HCT116 (cell line): Measurements from ENCODE around the gene ZBTB42. TPM values are rescaled to one million over a fixed set of nuclear protein-coding genes. Genes with fewer than 3 reads are reported as not detected.

Experiments
- ATAC-seq: fragments of 200-7000 bp; cut with Tn5 transposase; 2 replicates; pipeline ENCODE4 v1.9.1; 2020; ENCODE audit warnings: mild to moderate bottlenecking, moderate library complexity
- BruUV-seq: library from RNA; stranded (reverse); fragments of 400-500 nt; replicated peaks from 2 replicates; lab custom pipeline; 2021; lab: Mats Ljungman, UMichigan
- CTCF ChIA-PET: fragments of 300-600 bp; sonication (Branson Sonifier 250); formaldehyde crosslinking; loops from one replicate; lab custom pipeline; 2021; ENCODE audit warnings: antibody characterized with exemption; lab: Charles Lee
- POLR2A ChIA-PET: fragments of 300-600, 350-600 bp; sonication (Branson Sonifier 250); formaldehyde crosslinking; loops from one replicate; lab custom pipeline; 2021; ENCODE audit warnings: antibody characterized with exemption; lab: Charles Lee
- RAD21 ChIA-PET, 2 experiments: fragments of 300-600 bp; sonication (Branson Sonifier 250); formaldehyde crosslinking; loops; one replicate each; lab custom pipeline; 2023; ENCODE audit warnings: low total read pairs in 2 of 2; ENCODE audit not compliant: uncharacterized antibody in 2 of 2, unreplicated experiment in 2 of 2, low non-redundant PET in 1 of 2; lab: Charles Lee
- DNase-seq: peaks from one replicate; pipeline ENCODE4 v3.0.0-alpha.2; 2010; ENCODE audit warnings: low read depth, low spot score
- H2AFZ ChIP-seq: fragments of 200-600 bp; shearing (Covaris generic), sonication (generic); 2 replicates; pipeline ENCODE4 v1.6.1; 2017; ENCODE audit warnings: low read depth, mixed run types, mixed read lengths, antibody characterized with exemption, low read length; ENCODE audit not compliant: poor library complexity, severe bottlenecking
- H3K27ac ChIP-seq: 2 replicates; pipeline ENCODE4 v1.5.1; 2012; ENCODE audit warnings: low read depth, low read length
- H3K27me3 ChIP-seq: fragments of 200-600 bp; sonication (generic); 2 replicates; pipeline ENCODE4 v1.6.1; 2016; ENCODE audit warnings: mixed run types, low read length, mixed read lengths; ENCODE audit not compliant: insufficient read depth
- H3K36me3 ChIP-seq, 2 experiments: fragments of 200-500 bp in 1 of 2; fragments of 200-600 bp in 1 of 2; sonication (Bioruptor generic) in 1 of 2; sonication (generic) in 1 of 2; 2 replicates each; pipeline versions ENCODE4 v1.5.1 to v1.6.1; 2014 to 2016; ENCODE audit warnings: low read length in 2 of 2, inconsistent platforms in 1 of 2, mixed read lengths in 1 of 2, mixed run types in 1 of 2; ENCODE audit not compliant: insufficient read depth in 2 of 2, control insufficient read depth in 1 of 2
- H3K4me1 ChIP-seq, 2 experiments: fragments of 200-600 bp in 1 of 2; sonication (generic) in 1 of 2; 2 replicates each; pipeline versions ENCODE4 v1.5.1 to v1.6.1; 2012 to 2017; ENCODE audit warnings: low read length in 2 of 2, inconsistent platforms in 1 of 2, mild to moderate bottlenecking in 1 of 2, mixed read lengths in 1 of 2, mixed run types in 1 of 2, moderate library complexity in 1 of 2; ENCODE audit not compliant: insufficient read depth in 2 of 2, control insufficient read depth in 1 of 2
- H3K4me2 ChIP-seq: fragments of 200-600 bp; sonication (generic); 2 replicates; pipeline ENCODE4 v1.6.1; 2017; ENCODE audit warnings: mixed run types, low read length, mixed read lengths
- H3K4me3 ChIP-seq, 2 experiments: fragments of 200-600 bp in 1 of 2; sonication (generic) in 1 of 2; replicated peaks in 1 of 2; 2 replicates each; pipeline ENCODE4 v1.5.1; 2011 to 2016; ENCODE audit warnings: low read length in 2 of 2, control low read depth in 1 of 2, low read depth in 1 of 2, mild to moderate bottlenecking in 1 of 2, mixed read lengths in 1 of 2, mixed run types in 1 of 2
- H3K79me2 ChIP-seq: fragments of 200-600 bp; sonication (generic); 2 replicates; pipeline ENCODE4 v1.6.1; 2017; ENCODE audit warnings: mild to moderate bottlenecking, mixed run types, low read length, moderate library complexity, mixed read lengths; ENCODE audit not compliant: insufficient read depth
- H3K9ac ChIP-seq: fragments of 200-600 bp; sonication (generic); 2 replicates; pipeline ENCODE4 v1.6.1; 2016; ENCODE audit warnings: low read length, mixed read lengths
- H3K9me2 ChIP-seq: fragments of 200-600 bp; sonication (generic), shearing (Covaris generic); 2 replicates; pipeline ENCODE4 v1.6.1; 2017; ENCODE audit warnings: mixed run types, mild to moderate bottlenecking, moderate library complexity; ENCODE audit not compliant: insufficient read depth
- H3K9me3 ChIP-seq, 2 experiments: fragments of 200-500 bp in 1 of 2; fragments of 200-600 bp in 1 of 2; sonication (Bioruptor generic) in 1 of 2; sonication (generic) in 1 of 2; 2 replicates each; pipeline ENCODE4 v1.6.1; 2014 to 2017; ENCODE audit warnings: low read length in 2 of 2, mixed read lengths in 2 of 2, inconsistent platforms in 1 of 2, low read depth in 1 of 2, mild to moderate bottlenecking in 1 of 2, mixed run types in 1 of 2, moderate library complexity in 1 of 2; ENCODE audit not compliant: control insufficient read depth in 1 of 2, insufficient read depth in 1 of 2
- H4K20me1 ChIP-seq: fragments of 200-600 bp; sonication (generic), shearing (Covaris generic); 2 replicates; pipeline ENCODE4 v1.6.1; 2017; ENCODE audit warnings: mixed run types, mild to moderate bottlenecking, moderate library complexity; ENCODE audit not compliant: insufficient read depth
- CBX3 ChIP-seq: IDR thresholded peaks from 2 replicates; pipeline ENCODE4 v1.6.1; 2012; ENCODE audit warnings: low read depth
- EGR1 ChIP-seq: IDR thresholded peaks from 2 replicates; pipeline ENCODE4 v1.6.1; 2012; ENCODE audit warnings: low read depth
- ELF1 ChIP-seq: IDR thresholded peaks from 2 replicates; pipeline ENCODE4 v1.6.1; 2012; ENCODE audit warnings: low read depth, borderline replicate concordance
- EZH2phosphoT487 ChIP-seq: fragments of 200-600 bp; IDR thresholded peaks from 2 replicates; pipeline ENCODE4 v1.6.1; 2018; ENCODE audit warnings: antibody characterized with exemption, borderline replicate concordance
- FOSL1 ChIP-seq: IDR thresholded peaks from 2 replicates; pipeline ENCODE4 v1.6.1; 2012; ENCODE audit warnings: low read depth
- POLR2A ChIP-seq: IDR thresholded peaks from 2 replicates; pipeline ENCODE4 v1.7.0; 2011; ENCODE audit warnings: borderline replicate concordance; ENCODE audit not compliant: insufficient read depth, insufficient read length; ENCODE audit errors: extremely low read depth
- POLR2AphosphoS5 ChIP-seq: IDR thresholded peaks from 2 replicates; pipeline ENCODE4 v1.6.1; 2011; ENCODE audit warnings: mild to moderate bottlenecking, low read depth, low read length, moderate library complexity
- RAD21 ChIP-seq: IDR thresholded peaks from 2 replicates; pipeline ENCODE4 v1.6.1; 2012; ENCODE audit warnings: low read depth, mild to moderate bottlenecking
- SIN3A ChIP-seq: IDR thresholded peaks from 2 replicates; pipeline ENCODE4 v1.6.1; 2012; ENCODE audit warnings: low read depth
- SP1 ChIP-seq: IDR thresholded peaks from 2 replicates; pipeline ENCODE4 v1.6.1; 2012; ENCODE audit warnings: low read depth
- SRF ChIP-seq: IDR thresholded peaks from 2 replicates; pipeline ENCODE4 v1.6.1; 2012; ENCODE audit warnings: low read depth
- TCF7L2 ChIP-seq: IDR thresholded peaks from 2 replicates; pipeline ENCODE4 v1.7.0; 2011; ENCODE audit warnings: borderline replicate concordance, inconsistent platforms; ENCODE audit not compliant: insufficient read depth, insufficient read length; ENCODE audit errors: extremely low read depth
- YY1 ChIP-seq: IDR thresholded peaks from 2 replicates; pipeline ENCODE4 v1.6.1; 2011; ENCODE audit warnings: low read length, low read depth, moderate library complexity, mild to moderate bottlenecking; ENCODE audit not compliant: insufficient replicate concordance; ENCODE audit errors: extremely low read depth
- ZFX ChIP-seq: fragments of 450-650 bp; IDR thresholded peaks from 2 replicates; pipeline ENCODE4 v1.6.1; 2017
- ZNF274 ChIP-seq: fragments of 200-500 bp; sonication (Bioruptor generic); IDR thresholded peaks from 2 replicates; pipeline ENCODE4 v1.6.1; 2014; ENCODE audit warnings: mild to moderate bottlenecking, low read depth, low read length, inconsistent platforms
- intact Hi-C: fragments of 100-400 bp; cut with micrococcal nuclease; formaldehyde crosslinking; loops from 2 replicates; pipeline ENCODE4 v1.10.0; 2022
- total RNA-seq: library from RNA; stranded (reverse); gene quantifications from one replicate; pipeline ENCODE4 v1.2.1, GENCODE V29; 2021; ENCODE audit not compliant: unreplicated experiment
- TF ChIP-seq, protein P1 (sequence below): IDR thresholded peaks from 2 replicates; pipeline ENCODE4 v1.6.1; 2012
- TF ChIP-seq, protein P2 (sequence below): IDR thresholded peaks from 2 replicates; pipeline ENCODE4 v1.6.1; 2012

ZBTB42 gene
- total RNA-seq, 1 experiment from 2014 or later: 4.4 TPM

DNA sequence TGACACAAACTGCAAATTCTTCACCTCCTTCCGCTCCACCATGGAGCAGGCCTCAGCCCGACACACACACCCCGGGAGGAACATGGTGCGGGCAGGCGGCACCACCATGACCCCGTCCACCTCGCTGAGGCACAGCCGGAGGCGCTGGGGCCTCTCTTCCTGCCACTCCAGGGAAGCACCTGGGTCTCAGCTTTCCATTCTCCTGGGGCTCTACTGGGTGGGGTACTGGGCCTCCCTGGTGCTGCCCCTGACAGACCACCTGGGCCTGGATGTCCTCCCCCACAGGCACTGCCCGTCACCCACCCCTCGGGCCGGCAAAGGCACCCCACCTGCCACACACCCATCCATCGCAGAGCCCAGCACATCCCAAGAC lies 15.2 kb upstream of the ZBTB42 start:
- Histone ChIP-seq H3K9me3 (no peaks in the 10 kb centered on the region), H4K20me1 (no peaks in the 10 kb centered on the region), H3K27ac (no peak overlapping the region), H2AFZ (no peak overlapping the region), H3K79me2 (peaks cover 45% of the 10 kb centered on the region; the same call in 1 of the 2 replicates), H3K36me3 (peaks cover 2 to 7% of the 10 kb centered on the region in 2 experiments; a peak in 3 of 4 replicates), H3K4me1 (no peaks in the 10 kb centered on the region), H3K27me3 (no peaks in the 10 kb centered on the region), H3K4me2 (no peak overlapping the region), H3K9me2 (no peaks in the 10 kb centered on the region), H3K9ac (no peak overlapping the region), H3K4me3 (no peak overlapping the region)
- ChIA-PET POLR2A (no interaction called here), CTCF (no interaction called here), RAD21 (no interaction called here)
- no peak for DNase-seq
- intact Hi-C loops: no loop called here
- TF ChIP-seq POLR2AphosphoS5 (no peak), CBX3 (no peak), YY1 (no peak), TCF7L2 (no peak), EZH2phosphoT487 (no peak), SRF (no peak), SIN3A (no peak), ZNF274 (no peak), ELF1 (no peak), ZFX (no peak), FOSL1 (no peak), SP1 (no peak), EGR1 (no peak), POLR2A (no peak), RAD21 (no peak)
- TF ChIP-seq, protein P1, sequence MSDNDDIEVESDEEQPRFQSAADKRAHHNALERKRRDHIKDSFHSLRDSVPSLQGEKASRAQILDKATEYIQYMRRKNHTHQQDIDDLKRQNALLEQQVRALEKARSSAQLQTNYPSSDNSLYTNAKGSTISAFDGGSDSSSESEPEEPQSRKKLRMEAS: no peak
- TF ChIP-seq, protein P2, sequence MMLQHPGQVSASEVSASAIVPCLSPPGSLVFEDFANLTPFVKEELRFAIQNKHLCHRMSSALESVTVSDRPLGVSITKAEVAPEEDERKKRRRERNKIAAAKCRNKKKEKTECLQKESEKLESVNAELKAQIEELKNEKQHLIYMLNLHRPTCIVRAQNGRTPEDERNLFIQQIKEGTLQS: no peak
- no peak for ATAC-seq
- no TSS peak for BruUV-seq
